Measurements from ENCODE around the gene DIPK2A. TPM values are rescaled to one million over a fixed set of nuclear protein-coding genes. Genes with fewer than 3 reads are reported as not detected.

Gene DIPK2A
- total and polyA plus RNA-seq, 4 donors = 6.1 to 125 (median 17.8) TPM

DNA sequence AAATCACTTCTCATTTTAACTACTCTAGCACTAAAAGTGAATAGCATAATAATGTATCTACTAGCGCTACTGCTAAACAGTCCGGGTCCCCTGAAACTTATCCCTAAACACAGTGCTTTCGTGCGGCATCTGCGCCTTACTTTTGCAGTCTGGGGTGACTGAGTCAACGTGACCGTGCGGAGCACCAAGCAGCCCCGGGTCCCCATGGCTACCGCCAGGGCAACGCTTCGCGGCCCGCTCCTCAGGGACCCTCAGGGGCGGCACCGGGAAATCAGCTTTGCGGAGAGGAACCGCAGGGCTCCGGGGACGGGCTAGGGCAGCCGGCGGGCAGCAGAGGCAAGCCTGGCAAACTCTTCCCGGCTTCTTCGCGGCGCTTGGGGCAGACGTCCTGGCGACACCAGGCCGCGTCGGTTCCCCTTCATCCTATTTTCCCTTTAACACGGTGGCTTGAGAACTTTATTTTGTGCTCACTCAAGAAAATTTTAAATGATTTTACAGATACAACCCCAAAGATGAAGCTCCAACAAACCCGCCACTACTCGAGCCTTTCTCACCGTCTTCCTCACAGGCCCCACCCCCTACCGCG lies 757 bp upstream of the DIPK2A start:
- WGBS, 2 donors = 0 to 1% methylated on average over 37 of the region's 37 CpGs
- H3K4me3 ChIP-seq = peak overlapping the region; percentile 47
- no peak for ATAC-seq (ENCODE audit: insufficient read depth, low FRiP score)
- H3K4me1 ChIP-seq (ENCODE audit: control insufficient read depth in 5 of 5, insufficient read depth in 5 of 5, low read length in 5 of 5) = peaks cover 0 to 20% (median 1%) of the 10 kb centered on the region in 5 donors
- TF ChIP-seq, protein P1, sequence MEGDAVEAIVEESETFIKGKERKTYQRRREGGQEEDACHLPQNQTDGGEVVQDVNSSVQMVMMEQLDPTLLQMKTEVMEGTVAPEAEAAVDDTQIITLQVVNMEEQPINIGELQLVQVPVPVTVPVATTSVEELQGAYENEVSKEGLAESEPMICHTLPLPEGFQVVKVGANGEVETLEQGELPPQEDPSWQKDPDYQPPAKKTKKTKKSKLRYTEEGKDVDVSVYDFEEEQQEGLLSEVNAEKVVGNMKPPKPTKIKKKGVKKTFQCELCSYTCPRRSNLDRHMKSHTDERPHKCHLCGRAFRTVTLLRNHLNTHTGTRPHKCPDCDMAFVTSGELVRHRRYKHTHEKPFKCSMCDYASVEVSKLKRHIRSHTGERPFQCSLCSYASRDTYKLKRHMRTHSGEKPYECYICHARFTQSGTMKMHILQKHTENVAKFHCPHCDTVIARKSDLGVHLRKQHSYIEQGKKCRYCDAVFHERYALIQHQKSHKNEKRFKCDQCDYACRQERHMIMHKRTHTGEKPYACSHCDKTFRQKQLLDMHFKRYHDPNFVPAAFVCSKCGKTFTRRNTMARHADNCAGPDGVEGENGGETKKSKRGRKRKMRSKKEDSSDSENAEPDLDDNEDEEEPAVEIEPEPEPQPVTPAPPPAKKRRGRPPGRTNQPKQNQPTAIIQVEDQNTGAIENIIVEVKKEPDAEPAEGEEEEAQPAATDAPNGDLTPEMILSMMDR (IDR thresholded peaks at IDR 0.05; ENCODE audit: control extremely low read depth, extremely low read depth) = no peak
- H3K27me3 ChIP-seq (ENCODE audit: control insufficient read depth in 3 of 3, insufficient read depth in 3 of 3, low read length in 2 of 3) = no peaks in the 10 kb centered on the region
- peak in 1 of 3 donors; percentile 70 for DNase-seq
- peak overlapping the region; percentile 91 to 94 for H3K9ac ChIP-seq (ENCODE audit: insufficient read depth in 1 of 2, low read length in 2 of 2)
- peaks cover 0 to 8% (median 0%) of the 10 kb centered on the region in 4 donors for H3K36me3 ChIP-seq (ENCODE audit: control insufficient read depth in 4 of 4, insufficient read depth in 4 of 4, low read length in 4 of 4)
- H3K9me3 ChIP-seq (ENCODE audit: control insufficient read depth in 4 of 4, insufficient read depth in 3 of 4, low read length in 3 of 4) = no peaks in the 10 kb centered on the region
- H3K27ac ChIP-seq (ENCODE audit: low read depth in 1 of 2, low read length in 1 of 2) = peak overlapping the region; percentile 98

DNA sequence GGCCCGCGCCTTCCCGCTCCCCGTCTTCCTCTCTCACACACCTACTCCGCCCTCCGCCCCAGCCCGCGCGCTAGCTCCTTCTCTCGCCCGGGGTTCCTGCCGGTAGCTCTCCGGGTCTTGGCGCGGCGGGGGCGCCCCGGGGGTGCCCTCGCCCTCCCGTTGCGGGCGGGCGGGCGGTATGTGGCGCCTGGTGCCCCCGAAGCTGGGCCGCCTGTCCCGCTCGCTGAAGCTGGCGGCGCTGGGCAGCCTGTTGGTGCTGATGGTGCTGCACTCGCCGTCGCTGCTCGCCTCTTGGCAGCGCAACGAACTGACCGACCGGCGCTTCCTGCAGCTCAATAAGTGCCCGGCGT lies 507 bp downstream of the DIPK2A start:
- TF ChIP-seq, protein P1 (IDR thresholded peaks at IDR 0.05; ENCODE audit: control extremely low read depth, extremely low read depth) = no peak
- no peaks in the 10 kb centered on the region for H3K27me3 ChIP-seq (ENCODE audit: control insufficient read depth in 3 of 3, insufficient read depth in 3 of 3, low read length in 2 of 3)
- peak overlapping the region; percentile 88 to 96 for H3K9ac ChIP-seq (ENCODE audit: insufficient read depth in 1 of 2, low read length in 2 of 2)
- no peak for DNase-seq
- H3K36me3 ChIP-seq (ENCODE audit: control insufficient read depth in 4 of 4, insufficient read depth in 4 of 4, low read length in 4 of 4) = peaks cover 0 to 8% (median 0%) of the 10 kb centered on the region in 4 donors
- H3K27ac ChIP-seq (ENCODE audit: low read depth in 1 of 2, low read length in 1 of 2) = peak overlapping the region; percentile 98
- peaks cover 0 to 30% (median 1%) of the 10 kb centered on the region in 5 donors for H3K4me1 ChIP-seq (ENCODE audit: control insufficient read depth in 5 of 5, insufficient read depth in 5 of 5, low read length in 5 of 5)
- no peak for ATAC-seq (ENCODE audit: insufficient read depth, low FRiP score)
- WGBS, 2 donors = 1% methylated on average over 33 to 42 of the region's 42 CpGs
- no peaks in the 10 kb centered on the region for H3K9me3 ChIP-seq (ENCODE audit: control insufficient read depth in 4 of 4, insufficient read depth in 3 of 4, low read length in 3 of 4)
- peak overlapping the region; percentile 80 for H3K4me3 ChIP-seq

DNA sequence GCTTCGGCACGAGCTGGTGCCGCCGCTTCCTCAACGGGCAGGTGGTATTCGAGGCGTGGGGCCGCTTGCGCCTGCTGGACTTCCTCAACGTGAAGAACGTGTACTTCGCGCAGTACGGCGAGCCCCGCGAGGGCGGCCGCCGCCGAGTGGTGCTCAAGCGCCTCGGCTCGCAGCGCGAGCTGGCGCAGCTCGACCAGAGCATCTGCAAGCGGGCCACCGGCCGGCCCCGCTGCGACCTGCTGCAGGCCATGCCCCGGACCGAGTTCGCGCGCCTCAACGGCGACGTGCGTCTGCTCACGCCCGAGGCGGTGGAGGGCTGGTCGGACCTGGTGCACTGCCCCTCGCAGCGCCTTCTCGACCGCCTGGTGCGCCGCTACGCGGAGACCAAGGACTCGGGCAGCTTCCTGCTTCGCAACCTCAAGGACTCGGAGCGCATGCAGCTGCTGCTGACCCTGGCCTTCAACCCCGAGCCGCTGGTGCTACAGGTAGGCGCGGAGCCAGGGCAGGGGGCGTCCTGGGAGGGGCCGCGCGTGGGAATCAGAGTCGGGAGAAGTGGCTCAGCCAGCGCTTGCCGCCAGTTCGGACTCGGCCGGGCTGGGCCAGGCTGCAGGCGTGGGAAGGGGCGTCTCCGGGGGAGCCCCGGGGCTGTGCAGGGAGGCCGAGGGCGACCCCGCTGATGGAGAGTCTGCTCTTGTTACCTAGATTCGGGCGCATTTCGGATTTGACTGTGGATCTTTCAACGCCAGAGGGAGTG lies 1.1 kb downstream of the DIPK2A start:
- H3K9me3 ChIP-seq (ENCODE audit: control insufficient read depth in 4 of 4, insufficient read depth in 3 of 4, low read length in 3 of 4) = no peaks in the 10 kb centered on the region
- TF ChIP-seq, protein P1 (IDR thresholded peaks at IDR 0.05; ENCODE audit: control extremely low read depth, extremely low read depth) = peak; percentile 8
- DNase-seq (peak; percentile 85 to 91 (median 87)), ATAC-seq (ENCODE audit: insufficient read depth, low FRiP score) (peak; percentile 35)
- WGBS, 2 donors = 0% methylated on average over 81 to 83 of the region's 83 CpGs
- H3K27ac ChIP-seq (ENCODE audit: low read depth in 1 of 2, low read length in 1 of 2) = peak overlapping the region; percentile 98
- peaks cover 0 to 8% (median 0%) of the 10 kb centered on the region in 4 donors for H3K36me3 ChIP-seq (ENCODE audit: control insufficient read depth in 4 of 4, insufficient read depth in 4 of 4, low read length in 4 of 4)
- H3K4me3 ChIP-seq = peak overlapping the region; percentile 80
- H3K9ac ChIP-seq (ENCODE audit: insufficient read depth in 1 of 2, low read length in 2 of 2) = peak overlapping the region; percentile 88 to 96
- peaks cover 0 to 30% (median 1%) of the 10 kb centered on the region in 5 donors for H3K4me1 ChIP-seq (ENCODE audit: control insufficient read depth in 5 of 5, insufficient read depth in 5 of 5, low read length in 5 of 5)
- no peaks in the 10 kb centered on the region for H3K27me3 ChIP-seq (ENCODE audit: control insufficient read depth in 3 of 3, insufficient read depth in 3 of 3, low read length in 2 of 3)

Measured in lung (tissue), 12 donors.